Measurements from ENCODE around the gene ANKRD12.

GRCh38 chr18:9275890-9276289 lies 139.3 kb downstream of the ANKRD12 start:
- TF ChIP-seq CTCF (IDR thresholded peaks at IDR 0.05) (no peak), POLR2A (IDR thresholded peaks at IDR 0.05) (no peak), POLR2AphosphoS5 (IDR thresholded peaks at IDR 0.05) (no peak)

All from breast epithelium (tissue), 3 donors.